HG03095 (cell line): ENCODE data around the gene GZMM.

Experiments
- ATAC-seq: cut with Tn5 transposase; IDR thresholded peaks from one replicate; pipeline ENCODE4 v1.9.1; 2021; ENCODE audit warnings: moderate library complexity; ENCODE audit not compliant: unreplicated experiment

Gene GZMM

GRCh38 chr19:594265-594870, 50.5 kb downstream of the GZMM start:
- ATAC-seq, result no peak

DNA sequence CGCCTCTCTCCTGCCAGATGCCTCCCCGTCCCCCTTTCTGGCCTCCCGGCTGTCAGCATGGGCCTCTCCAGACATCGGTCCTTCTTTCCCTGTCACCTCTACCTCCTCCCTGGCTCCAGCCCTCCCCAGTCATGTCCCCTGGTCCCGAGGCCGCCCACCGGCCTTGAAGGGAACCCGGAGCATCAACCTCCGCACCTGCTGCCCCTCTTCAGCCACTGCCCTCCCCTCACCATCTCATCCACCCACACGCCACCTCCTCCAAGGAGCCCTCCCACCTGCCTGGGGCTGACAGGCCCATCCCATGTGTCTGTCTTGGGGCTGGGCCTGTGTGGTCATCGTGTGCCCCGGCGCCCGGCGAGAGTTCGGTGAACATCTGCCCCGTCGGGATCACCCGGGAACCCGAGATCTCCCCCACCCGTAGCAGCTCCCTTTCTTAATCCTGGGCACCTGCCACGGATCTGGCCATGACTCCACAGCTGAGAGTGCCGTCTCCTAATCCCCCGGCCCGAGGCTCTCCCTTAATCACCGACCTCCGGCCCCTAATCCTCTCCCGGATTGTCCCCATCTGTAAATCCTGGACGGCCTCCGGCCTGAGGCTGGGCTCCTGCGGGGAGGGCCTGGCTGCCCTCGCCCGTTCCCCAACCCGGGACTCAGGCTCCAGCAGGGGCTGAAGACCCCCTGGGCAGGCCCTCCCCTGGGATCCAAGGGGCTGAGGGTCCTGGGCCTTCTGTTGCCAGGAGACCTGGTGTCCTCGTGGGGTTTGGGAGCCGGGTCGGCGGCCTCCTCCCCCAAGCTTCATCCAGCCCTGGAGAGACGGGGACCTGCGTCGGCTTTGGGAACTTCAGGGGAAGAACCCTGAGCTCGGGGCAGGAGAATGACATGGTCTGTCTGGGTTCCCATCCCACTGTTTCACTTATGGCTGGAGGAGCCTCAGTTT, 51.7 kb downstream of the GZMM start:
- no peak for ATAC-seq

DNA sequence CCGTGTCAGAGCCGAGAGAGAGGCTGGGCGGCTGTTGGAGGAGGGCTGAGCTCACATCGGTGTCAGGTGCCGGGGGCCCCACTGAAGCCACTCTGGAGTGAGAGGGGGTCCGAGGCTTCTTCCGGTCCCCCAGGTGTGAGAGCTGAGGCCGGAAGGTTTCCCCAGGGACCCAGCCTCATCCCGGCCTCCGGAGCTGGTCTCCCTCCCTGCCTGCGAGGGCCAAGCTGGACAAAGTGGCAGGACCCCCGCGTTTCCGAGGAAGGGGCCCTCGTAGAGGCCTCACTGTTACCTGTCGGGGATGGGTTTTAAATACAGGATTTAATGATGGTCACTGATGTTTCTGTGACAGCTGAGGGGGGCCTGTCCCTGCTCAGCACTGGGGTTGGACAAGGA, 52.4 kb downstream of the GZMM start:
- ATAC-seq, result no peak

- ATAC-seq, result no peak
These were observed 53.8 kb downstream of the GZMM start for GRCh38 chr19:597406-598315.
